Adrenal gland (tissue), 5 donors: Measurements from ENCODE around the gene EXOC6B.

Experiments
- CTCF ChIP-seq, 6 experiments: fragments of 450-650 bp in 4 of 6; fragments of 200-600 bp in 2 of 6; sonication (generic) in 1 of 6; IDR thresholded peaks; 1 replicate in 5 of 6; 2 replicates in 1 of 6; pipeline versions ENCODE4 v1.5.1 to v1.8.0; 2016 to 2021; ENCODE audit warnings: antibody characterized with exemption in 6 of 6, mild to moderate bottlenecking in 2 of 6, moderate library complexity in 1 of 6
- POLR2A ChIP-seq, 2 donors: fragments of 450-650 bp; IDR thresholded peaks; one replicate each; pipeline ENCODE4 v1.6.1; 2017; ENCODE audit warnings: antibody characterized with exemption in 2 of 2, mild to moderate bottlenecking in 2 of 2, moderate library complexity in 1 of 2
- donor health status: DM: no; HTN: no; CAD: no.

GRCh38 chr2:72511906-72512305, 313.9 kb downstream of the EXOC6B start:
- TF ChIP-seq CTCF (IDR thresholded peaks at IDR 0.05), result no peak
- no peak for TF ChIP-seq POLR2A (IDR thresholded peaks at IDR 0.05)
